Medulla oblongata (tissue), 1 donor: Measurements from ENCODE around the gene RECQL.
"Not testable (repeated sequence)": the region's sequence is repeated elsewhere in the genome, so short reads cannot be mapped to it uniquely, and the experiment has no call there.

Source experiments
- DNase-seq: peaks from one replicate; pipeline ENCODE4 v3.0.0-alpha.2; 2015; ENCODE audit errors: extremely low spot score

Gene RECQL

DNA sequence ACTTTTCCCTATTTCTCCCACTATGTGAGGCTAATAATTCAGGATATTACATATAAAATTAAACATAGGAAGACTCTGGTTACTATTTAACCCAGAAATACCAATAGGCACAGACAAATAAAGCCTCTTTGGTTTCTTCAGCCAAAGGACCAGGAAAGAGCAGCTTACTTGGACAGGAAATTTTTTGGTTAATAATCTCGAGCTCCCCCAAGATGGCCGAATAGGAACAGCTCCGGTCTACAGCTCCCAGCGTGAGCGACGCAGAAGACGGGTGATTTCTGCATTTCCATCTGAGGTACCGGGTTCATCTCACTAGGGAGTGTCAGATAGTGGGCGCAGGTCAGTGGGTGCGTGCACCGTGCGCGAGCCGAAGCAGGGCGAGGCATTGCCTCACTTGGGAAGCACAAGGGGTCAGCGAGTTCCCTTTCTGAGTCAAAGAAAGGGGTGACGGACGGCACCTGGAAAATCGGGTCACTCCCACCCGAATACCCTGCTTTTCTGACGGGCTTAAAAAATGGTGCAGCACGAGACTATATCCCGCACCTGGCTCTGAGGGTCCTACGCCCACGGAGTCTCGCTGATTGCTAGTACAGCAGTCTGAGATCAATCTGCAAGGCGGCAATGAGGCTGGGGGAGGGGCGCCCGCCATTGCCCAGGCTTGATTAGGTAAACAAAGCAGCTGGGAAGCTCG lies 82.3 kb downstream of the RECQL start:
- not testable (repeated sequence) for DNase-seq
